Lung (tissue), 12 donors: Measurements from ENCODE around the gene RNASE1. TPM values are rescaled to one million over a fixed set of nuclear protein-coding genes. Genes with fewer than 3 reads are reported as not detected.
"Not testable (repeated sequence)": the region's sequence is repeated elsewhere in the genome, so short reads cannot be mapped to it uniquely, and the experiment has no call there.

Experiments
- ATAC-seq: fragments of 200-7000 bp; cut with Tn5 transposase; one replicate; pipeline ENCODE4 v1.9.1; 2020; ENCODE audit warnings: moderate number of reproducible peaks; ENCODE audit not compliant: insufficient read depth, low FRiP score
- DNase-seq, 3 donors: peaks; one replicate each; pipeline ENCODE4 v3.0.0-alpha.2; 2013 to 2017
- H3K27ac ChIP-seq, 2 donors: one replicate each; pipeline ENCODE4 v1.5.1; 2013; ENCODE audit warnings: mild to moderate bottlenecking in 2 of 2, moderate library complexity in 2 of 2, control low read depth in 1 of 2, inconsistent platforms in 1 of 2, low read depth in 1 of 2, low read length in 1 of 2
- H3K27me3 ChIP-seq, 3 donors: one replicate each; pipeline ENCODE4 v1.5.1; 2013; ENCODE audit warnings: low read length in 2 of 3; ENCODE audit not compliant: control insufficient read depth in 3 of 3, insufficient read depth in 3 of 3
- H3K36me3 ChIP-seq, 4 donors: one replicate each; pipeline ENCODE4 v1.5.1; 2013; ENCODE audit warnings: low read length in 4 of 4, mild to moderate bottlenecking in 1 of 4, moderate library complexity in 1 of 4; ENCODE audit not compliant: control insufficient read depth in 4 of 4, insufficient read depth in 4 of 4
- H3K4me1 ChIP-seq, 5 donors: one replicate each; pipeline ENCODE4 v1.5.1; 2013; ENCODE audit warnings: low read length in 5 of 5, mild to moderate bottlenecking in 2 of 5, moderate library complexity in 1 of 5; ENCODE audit not compliant: control insufficient read depth in 5 of 5, insufficient read depth in 5 of 5
- H3K4me3 ChIP-seq: one replicate; pipeline ENCODE4 v1.5.1; 2013; ENCODE audit warnings: mild to moderate bottlenecking, control low read depth, moderate library complexity
- H3K9ac ChIP-seq, 2 donors: one replicate each; pipeline ENCODE4 v1.5.1; 2013; ENCODE audit warnings: low read length in 2 of 2, control low read depth in 1 of 2; ENCODE audit not compliant: insufficient read depth in 1 of 2
- H3K9me3 ChIP-seq, 4 donors: one replicate each; pipeline ENCODE4 v1.5.1; 2013; ENCODE audit warnings: low read length in 3 of 4, mild to moderate bottlenecking in 1 of 4, moderate library complexity in 1 of 4; ENCODE audit not compliant: control insufficient read depth in 4 of 4, insufficient read depth in 3 of 4
- CTCF ChIP-seq: IDR thresholded peaks from 2 replicates; pipeline ENCODE4 v1.5.1; 2012; ENCODE audit warnings: mild to moderate bottlenecking; ENCODE audit errors: control extremely low read depth, extremely low read depth
- WGBS, 2 donors: extraction: QIAGEN DNeasy Blood & Tissue Kit; methylation state at CpG; one replicate each; pipeline ENCODE4 v1.1.7; 2013; 5-methylcytosine and 5-hydroxymethylcytosine counted together
- polyA plus RNA-seq, 2 donors: library from polyadenylated mRNA; stranded (reverse); fragments of 200-250 nt; gene quantifications; one replicate each; pipeline ENCODE4 v1.2.1, GENCODE V29; 2013
- total RNA-seq, 2 donors: library from RNA; depleted of rRNA in 1 of 2; stranded (reverse); fragments of >200 nt in 1 of 2; gene quantifications; one replicate each; pipeline ENCODE4 v1.2.1, GENCODE V29; 2014 to 2021
- donor health status: control.
- donor health status: control.
- donor health status: Bipolar disorder and iron deficiency.
- donor health status: healthy.
- donor health status: DM: yes; HTN: yes; CAD: no.

RNASE1 gene
- total and polyA plus RNA-seq, 4 donors, result 511 to 1,326 (median 1,000) TPM

- ATAC-seq (no peak), DNase-seq (no peak)
- Histone ChIP-seq H3K9me3 (no peaks in the 10 kb centered on the region), H3K27ac (no peak overlapping the region), H3K4me1 (peaks cover 0 to 4% (median 0%) of the 10 kb centered on the region in 5 donors), H3K36me3 (no peaks in the 10 kb centered on the region), H3K9ac (no peak overlapping the region), H3K4me3 (no peak overlapping the region), H3K27me3 (no peaks in the 10 kb centered on the region)
- 92 to 94% methylated on average over 2 of the region's 2 CpGs for WGBS, 2 donors
- TF ChIP-seq CTCF, result no peak
These were observed 32.3 kb upstream of the RNASE1 start for GRCh38 chr14:20834899-20835298.

GRCh38 chr14:20830831-20831230 lies 28.2 kb upstream of the RNASE1 start:
- no peak for ATAC-seq
- peaks cover 0 to 3% (median 0%) of the 10 kb centered on the region in 4 donors for H3K9me3 ChIP-seq
- WGBS, 2 donors, result 69 to 84% methylated on average over 12 of the region's 12 CpGs
- no peak overlapping the region for H3K9ac ChIP-seq
- H3K4me1 ChIP-seq, result peaks cover 0 to 3% (median 0%) of the 10 kb centered on the region in 5 donors
- no peaks in the 10 kb centered on the region for H3K36me3 ChIP-seq
- H3K4me3 ChIP-seq, result no peak overlapping the region
- H3K27me3 ChIP-seq, result no peaks in the 10 kb centered on the region
- TF ChIP-seq CTCF, result no peak
- H3K27ac ChIP-seq, result peak overlapping the region in 1 of 2 donors; percentile 52
- DNase-seq, result peak in 1 of 3 donors; percentile 34

- not testable (repeated sequence) for H3K4me3 ChIP-seq, H3K4me1 ChIP-seq, H3K27me3 ChIP-seq, H3K36me3 ChIP-seq, ATAC-seq, H3K9ac ChIP-seq, H3K9me3 ChIP-seq, H3K27ac ChIP-seq, DNase-seq
- WGBS, 2 donors, result 93 to 94% methylated on average over 11 of the region's 11 CpGs
These were observed 25.5 kb upstream of the RNASE1 start for GRCh38 chr14:20828024-20828694.

GRCh38 chr14:20827326-20827725 lies 24.7 kb upstream of the RNASE1 start:
- no peak overlapping the region for H3K4me3 ChIP-seq
- WGBS, 2 donors, result 41 to 42% methylated on average over 3 of the region's 3 CpGs
- H3K27me3 ChIP-seq, result no peaks in the 10 kb centered on the region
- H3K9ac ChIP-seq, result no peak overlapping the region
- peaks cover 0 to 3% (median 0%) of the 10 kb centered on the region in 5 donors for H3K4me1 ChIP-seq
- no peak for TF ChIP-seq CTCF
- peaks cover 0 to 3% (median 0%) of the 10 kb centered on the region in 4 donors for H3K9me3 ChIP-seq
- DNase-seq (no peak), ATAC-seq (no peak)
- no peaks in the 10 kb centered on the region for H3K36me3 ChIP-seq
- no peak overlapping the region for H3K27ac ChIP-seq

- not testable (repeated sequence) for H3K27me3 ChIP-seq, H3K9ac ChIP-seq, H3K4me1 ChIP-seq, H3K36me3 ChIP-seq, H3K27ac ChIP-seq, ATAC-seq, H3K9me3 ChIP-seq, H3K4me3 ChIP-seq
- WGBS, 2 donors, result 22 to 23% methylated on average over 1 of the region's 1 CpG
- peak in 1 of 3 donors; percentile 7 for DNase-seq
These were observed 24.0 kb upstream of the RNASE1 start for GRCh38 chr14:20826666-20827065.
